ENCODE measurements around the gene XXYLT1.

The XXYLT1 gene

GRCh38 chr3:195151402-195151801, 119.6 kb downstream of the XXYLT1 start:
- DNase-seq (ENCODE audit: low spot score) = no peak

- DNase-seq (ENCODE audit: low spot score) = peak; percentile 51
Observed at GRCh38 chr3:195150181-195151118, 120.5 kb downstream of the XXYLT1 start.

- no peak for DNase-seq (ENCODE audit: low spot score)
Observed at GRCh38 chr3:195149292-195150030, 121.5 kb downstream of the XXYLT1 start.

- DNase-seq (ENCODE audit: low spot score) = peak; percentile 26
Observed at GRCh38 chr3:195148549-195148948, 122.4 kb downstream of the XXYLT1 start.

GRCh38 chr3:195147649-195148080, 123.3 kb downstream of the XXYLT1 start:
- DNase-seq (ENCODE audit: low spot score) = peak; percentile 64

GRCh38 chr3:195146131-195146530, 124.8 kb downstream of the XXYLT1 start:
- no peak for DNase-seq (ENCODE audit: low spot score)

- DNase-seq (ENCODE audit: low spot score) = no peak
Observed at GRCh38 chr3:195145579-195145978, 125.4 kb downstream of the XXYLT1 start.

GRCh38 chr3:195143221-195143620, 127.7 kb downstream of the XXYLT1 start:
- no peak for DNase-seq (ENCODE audit: low spot score)

- DNase-seq (ENCODE audit: low spot score) = no peak
Observed at GRCh38 chr3:195142519-195142918, 128.4 kb downstream of the XXYLT1 start.

- DNase-seq (ENCODE audit: low spot score) = peak; percentile 26
Observed at GRCh38 chr3:195140816-195141793, 129.9 kb downstream of the XXYLT1 start.

- no peak for DNase-seq (ENCODE audit: low spot score)
Observed at GRCh38 chr3:195140410-195140809, 130.5 kb downstream of the XXYLT1 start.

- no peak for DNase-seq (ENCODE audit: low spot score)
Observed at GRCh38 chr3:195139876-195140240, 131.1 kb downstream of the XXYLT1 start.

- DNase-seq (ENCODE audit: low spot score) = no peak
Observed at GRCh38 chr3:195139091-195139875, 131.7 kb downstream of the XXYLT1 start.

- DNase-seq (ENCODE audit: low spot score) = no peak
Observed at GRCh38 chr3:195137638-195138588, 133.0 kb downstream of the XXYLT1 start.

GRCh38 chr3:195135917-195136316, 135.0 kb downstream of the XXYLT1 start:
- DNase-seq (ENCODE audit: low spot score) = no peak

- DNase-seq (ENCODE audit: low spot score) = no peak
Observed at GRCh38 chr3:195134431-195134830, 136.5 kb downstream of the XXYLT1 start.

- DNase-seq (ENCODE audit: low spot score) = no peak
Observed at GRCh38 chr3:195133462-195133861, 137.5 kb downstream of the XXYLT1 start.

- DNase-seq (ENCODE audit: low spot score) = no peak
Observed at GRCh38 chr3:195133013-195133412, 137.9 kb downstream of the XXYLT1 start.

GRCh38 chr3:195131176-195131575, 139.8 kb downstream of the XXYLT1 start:
- DNase-seq (ENCODE audit: low spot score) = no peak
